Activated CD8-positive, alpha-beta T cell treated with anti-CD3 and anti-CD28 coated beads for 36 hours (primary cell): ENCODE results near the gene INPP4A. TPM values are rescaled to one million over a fixed set of nuclear protein-coding genes. Genes with fewer than 3 reads are reported as not detected.
A peak's percentile ranks its signal among the peaks of the same experiment; 100 is the strongest.

Experiments used
- ATAC-seq: fragments of 200-7000 bp; cut with Tn5 transposase; one replicate; pipeline ENCODE4 v1.10.0; 2021; ENCODE audit warnings: mild to moderate bottlenecking, moderate library complexity
- CTCF ChIA-PET: fragments of 350-600 bp; sonication (Branson Sonifier 250); formaldehyde crosslinking; loops from one replicate; lab custom pipeline; 2021; ENCODE audit warnings: antibody characterized with exemption; lab: Charles Lee
- POLR2A ChIA-PET: fragments of 350-600 bp; sonication (Branson Sonifier 250); formaldehyde crosslinking; loops from one replicate; lab custom pipeline; 2021; ENCODE audit warnings: antibody characterized with exemption; lab: Charles Lee
- DNase-seq: peaks from one replicate; pipeline ENCODE4 v3.0.0-alpha.2; 2020
- H3K27ac Mint-ChIP-seq: one replicate; pipeline ENCODE4 v1.8.0; 2021; ENCODE audit warnings: mild to moderate bottlenecking, mixed read lengths
- H3K27me3 Mint-ChIP-seq: one replicate; pipeline ENCODE4 v1.8.0; 2021; ENCODE audit warnings: mixed read lengths
- H3K36me3 Mint-ChIP-seq: one replicate; pipeline ENCODE4 v1.8.0; 2021; ENCODE audit warnings: low read depth, mixed read lengths
- H3K4me1 Mint-ChIP-seq: one replicate; pipeline ENCODE4 v1.8.0; 2021; ENCODE audit warnings: low read depth, mixed read lengths
- H3K4me3 Mint-ChIP-seq: one replicate; pipeline ENCODE4 v1.8.0; 2021; ENCODE audit warnings: mild to moderate bottlenecking, moderate library complexity, mixed read lengths
- H3K9me3 Mint-ChIP-seq: one replicate; pipeline ENCODE4 v1.8.0; 2021; ENCODE audit warnings: mixed read lengths
- CTCF ChIP-seq: fragments of 200-600 bp; IDR thresholded peaks from one replicate; pipeline ENCODE4 v1.8.0; 2022; ENCODE audit warnings: antibody characterized with exemption, mild to moderate bottlenecking
- intact Hi-C: fragments of 100-400 bp; cut with micrococcal nuclease; formaldehyde crosslinking; loops from one replicate; pipeline ENCODE4 v1.10.0; 2022
- total RNA-seq, 2 experiments: library from RNA; stranded (reverse); gene quantifications; one replicate each; pipeline ENCODE4 v1.2.3, GENCODE V29; 2021

INPP4A gene
- total RNA-seq, 2 experiments from 2014 or later: 46.7 to 46.9 TPM

GRCh38 chr2:98463988-98464771 lies 19.5 kb downstream of the INPP4A start:
- H3K4me1 Mint-ChIP-seq: peaks cover 93% of the 10 kb centered on the region
- peak overlapping the region; percentile 97 for H3K27ac Mint-ChIP-seq
- ATAC-seq (peak; percentile 8), DNase-seq (peak; percentile 61)
- no peaks in the 10 kb centered on the region for H3K27me3 Mint-ChIP-seq
- H3K4me3 Mint-ChIP-seq: peak overlapping the region; percentile 69
- ChIA-PET POLR2A (interaction anchor here (0.6 to 3.1 kb wide), 21 partner anchors 8 to 267 kb away, joined by 3 to 25 read pairs (median 4); partner anchors contain the start of genes COA5, MGAT4A and UNC50), CTCF (interaction anchor here (0.9 to 4.0 kb wide), 11 partner anchors 8 to 603 kb away, joined by 3 to 24 read pairs (median 5); no protein-coding TSS in a partner anchor)
- no peaks in the 10 kb centered on the region for H3K9me3 Mint-ChIP-seq
- no peak for TF ChIP-seq CTCF
- intact Hi-C loops: loop anchor here (2.0 kb wide), 1 partner anchor 25 kb away; no protein-coding TSS in a partner anchor
- H3K36me3 Mint-ChIP-seq: peaks cover 17% of the 10 kb centered on the region

- CTCF ChIA-PET: interaction anchor here (0.8 to 4.0 kb wide), 11 partner anchors 9 to 751 kb away, joined by 3 to 24 read pairs (median 5); no protein-coding TSS in a partner anchor
- H3K27ac Mint-ChIP-seq: peak overlapping the region; percentile 97
- TF ChIP-seq CTCF: no peak
- POLR2A ChIA-PET: interaction anchor here (0.8 to 3.1 kb wide), 17 partner anchors 7 to 266 kb away, joined by 3 to 25 read pairs (median 4); partner anchors contain the start of genes COA5, MGAT4A and UNC50
- H3K9me3 Mint-ChIP-seq: no peaks in the 10 kb centered on the region
- peak; percentile 14 for ATAC-seq
- peaks cover 20% of the 10 kb centered on the region for H3K36me3 Mint-ChIP-seq
- H3K27me3 Mint-ChIP-seq: no peaks in the 10 kb centered on the region
- intact Hi-C loops: loop anchor here (2.0 kb wide), 1 partner anchor 26 kb away; no protein-coding TSS in a partner anchor
- H3K4me1 Mint-ChIP-seq: peaks cover 89% of the 10 kb centered on the region
- peak overlapping the region; percentile 69 for H3K4me3 Mint-ChIP-seq
- DNase-seq: peak; percentile 63
Measured at GRCh38 chr2:98464772-98465310, 20.2 kb downstream of the INPP4A start.

- no peaks in the 10 kb centered on the region for H3K27me3 Mint-ChIP-seq
- peak overlapping the region; percentile 69 for H3K4me3 Mint-ChIP-seq
- H3K9me3 Mint-ChIP-seq: peaks cover 1% of the 10 kb centered on the region
- ATAC-seq (peak; percentile 11), DNase-seq (peak; percentile 81)
- no peak for TF ChIP-seq CTCF
- CTCF ChIA-PET: interaction anchor here (0.8 to 4.0 kb wide), 9 partner anchors 8 to 752 kb away, joined by 3 to 24 read pairs (median 5); no protein-coding TSS in a partner anchor
- POLR2A ChIA-PET: interaction anchor here (0.8 to 3.0 kb wide), 10 partner anchors 8 to 23 kb away, joined by 3 to 25 read pairs (median 5); no protein-coding TSS in a partner anchor
- H3K36me3 Mint-ChIP-seq: peaks cover 22% of the 10 kb centered on the region
- peak overlapping the region; percentile 97 for H3K27ac Mint-ChIP-seq
- peaks cover 87% of the 10 kb centered on the region for H3K4me1 Mint-ChIP-seq
- intact Hi-C loops: loop anchor here (2.0 kb wide), 1 partner anchor 27 kb away; no protein-coding TSS in a partner anchor
Measured at GRCh38 chr2:98465456-98466226, 21.0 kb downstream of the INPP4A start.

GRCh38 chr2:98467082-98467536 lies 22.5 kb downstream of the INPP4A start:
- ATAC-seq (no peak), DNase-seq (peak; percentile 48)
- H3K27ac Mint-ChIP-seq: peak overlapping the region; percentile 97
- intact Hi-C loops: no loop called here
- no peaks in the 10 kb centered on the region for H3K27me3 Mint-ChIP-seq
- H3K36me3 Mint-ChIP-seq: peaks cover 25% of the 10 kb centered on the region
- CTCF ChIA-PET: interaction anchor here (1.0 to 4.0 kb wide), 6 partner anchors 9 to 55 kb away, joined by 3 to 21 read pairs (median 5); no protein-coding TSS in a partner anchor
- no peak for TF ChIP-seq CTCF
- peaks cover 1% of the 10 kb centered on the region for H3K9me3 Mint-ChIP-seq
- peaks cover 87% of the 10 kb centered on the region for H3K4me1 Mint-ChIP-seq
- POLR2A ChIA-PET: interaction anchor here (0.9 to 2.2 kb wide), 5 partner anchors 13 to 28 kb away, joined by 3 to 11 read pairs (median 4); no protein-coding TSS in a partner anchor
- H3K4me3 Mint-ChIP-seq: peak overlapping the region; percentile 69
